ENCODE measurements around the gene SPTBN2. TPM values are rescaled to one million over a fixed set of nuclear protein-coding genes. Genes with fewer than 3 reads are reported as not detected.
A peak's percentile ranks its signal among the peaks of the same experiment; 100 is the strongest.

Gene SPTBN2
- total RNA-seq, 1 experiment from 2014 or later: 40.7 TPM

DNA sequence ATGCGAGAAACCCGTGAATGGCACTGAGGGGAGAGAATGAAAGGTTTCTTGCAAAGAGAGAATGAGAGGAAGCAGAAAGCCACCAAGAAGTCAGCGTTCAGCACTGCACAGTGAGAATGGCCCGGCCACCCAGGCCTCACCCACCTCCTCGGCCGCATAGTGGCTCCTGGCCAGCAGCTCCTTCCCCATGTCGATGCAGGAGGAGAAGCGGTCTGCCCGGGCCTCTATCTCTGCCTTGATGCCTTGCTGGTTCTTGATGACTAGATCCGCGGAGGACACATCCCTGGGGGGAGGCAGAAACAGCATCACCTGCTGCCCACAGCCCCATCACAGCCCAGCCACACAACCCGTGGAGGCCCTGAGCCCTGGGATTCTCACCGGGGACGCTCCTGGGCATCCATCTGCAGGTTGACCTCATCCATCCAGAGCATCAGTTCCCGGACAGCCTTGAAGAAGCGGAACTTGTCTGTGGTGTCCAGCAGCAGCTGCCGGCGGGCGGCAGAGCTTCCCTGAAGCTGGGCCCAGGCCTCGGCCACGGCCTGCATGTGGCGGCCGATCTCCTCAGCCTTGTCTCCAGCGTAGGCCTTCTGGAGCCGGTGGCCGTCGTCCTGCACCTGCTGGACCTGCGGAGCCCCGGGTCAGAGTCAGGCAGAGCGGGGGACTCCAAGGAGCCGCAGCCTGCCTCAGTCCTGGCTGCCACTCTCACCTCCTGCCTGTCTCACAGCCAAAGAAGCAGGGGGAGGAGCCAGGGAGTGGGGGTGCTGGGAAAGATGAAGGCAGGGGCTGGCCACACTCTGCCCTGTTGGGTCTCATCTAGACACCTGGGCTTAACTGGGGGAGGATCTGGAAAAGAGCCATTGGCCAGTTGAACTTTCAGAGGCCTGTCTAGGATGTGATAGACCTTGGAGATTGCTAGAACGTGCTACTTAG, 39.1 kb downstream of the SPTBN2 start (continued):
- no peak for TF ChIP-seq PRDM15 (CRISPR knock-in tag; IDR thresholded peaks at IDR 0.05)
- no peak for TF ChIP-seq JAZF1 (CRISPR knock-in tag; IDR thresholded peaks at IDR 0.05)
- TF ChIP-seq, protein P1, sequence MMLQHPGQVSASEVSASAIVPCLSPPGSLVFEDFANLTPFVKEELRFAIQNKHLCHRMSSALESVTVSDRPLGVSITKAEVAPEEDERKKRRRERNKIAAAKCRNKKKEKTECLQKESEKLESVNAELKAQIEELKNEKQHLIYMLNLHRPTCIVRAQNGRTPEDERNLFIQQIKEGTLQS (CRISPR knock-in tag; conservative IDR thresholded peaks at IDR 0.05): no peak
- no peak for TF ChIP-seq TEAD4 (CRISPR knock-in tag; IDR thresholded peaks at IDR 0.05)

DNA sequence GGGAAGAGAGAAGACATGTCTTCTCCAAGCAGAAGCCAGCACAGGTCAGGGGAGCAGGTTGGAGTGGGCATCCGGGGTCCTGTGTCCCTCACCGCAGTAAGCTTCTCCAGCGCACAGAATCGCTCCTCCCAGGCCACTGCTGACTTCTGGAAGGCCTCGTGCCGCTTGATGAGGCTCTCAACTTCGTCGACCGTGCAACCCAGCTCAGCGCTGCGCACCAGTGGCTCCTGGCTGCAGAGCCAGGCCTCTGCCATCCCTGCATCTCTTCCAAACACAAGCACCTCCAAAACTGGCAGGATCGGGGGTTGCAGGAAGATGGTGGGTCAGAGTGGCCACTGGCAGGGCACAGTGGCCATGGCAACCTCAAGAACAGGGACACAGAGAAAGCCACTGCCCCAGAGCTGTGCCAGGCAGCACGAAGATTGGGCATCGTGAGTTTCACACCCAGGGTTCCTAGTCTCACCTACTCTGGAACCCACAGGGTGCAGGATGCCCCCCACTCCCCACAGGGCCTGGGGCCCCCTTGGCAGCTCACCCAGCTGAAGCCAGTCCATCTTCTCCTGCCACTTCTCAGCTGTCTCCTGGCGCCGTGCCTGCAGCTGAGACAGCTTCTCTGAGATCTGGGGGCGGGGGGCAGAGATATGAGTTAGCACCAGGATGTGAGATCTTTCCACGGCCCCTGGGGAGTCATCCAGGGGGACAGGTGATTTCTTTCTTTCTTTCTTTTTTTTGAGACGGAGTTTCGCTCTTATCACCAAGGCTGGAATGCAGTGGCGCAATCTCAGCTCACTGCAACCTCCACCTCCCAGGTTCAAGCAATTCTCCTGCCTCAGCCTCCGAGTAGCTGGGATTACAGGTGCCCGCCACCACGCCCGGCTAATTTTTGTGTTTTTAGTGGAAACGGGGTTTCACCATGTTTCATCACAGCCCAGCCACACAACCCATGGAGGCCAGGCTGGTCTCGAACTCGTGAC, 40.2 kb downstream of the SPTBN2 start:
- no peak for TF ChIP-seq JAZF1 (CRISPR knock-in tag; IDR thresholded peaks at IDR 0.05)
- TF ChIP-seq USF2 (CRISPR knock-in tag; IDR thresholded peaks at IDR 0.05): no peak
- Mint-ChIP-seq H3K4me1 (no peaks in the 10 kb centered on the region), H3K4me3 (no peak overlapping the region), H3K27ac (0 out of 2 replicates have a peak overlapping the region, but pooled peaks have one; percentile 28), H3K36me3 (peaks cover 12% of the 10 kb centered on the region; the same call in 1 of the 2 replicates), H3K9me3 (no peaks in the 10 kb centered on the region), H3K27me3 (ENCODE audit: low read depth) (no peaks in the 10 kb centered on the region)
- DNase-seq (ENCODE audit: low spot score) (no peak), ATAC-seq (no peak)
- ChIA-PET POLR2A (interaction anchor here (0.6 to 1.0 kb wide), 3 partner anchors 11 to 209 kb away, joined by 3 read pairs; partner anchors contain the start of genes DPP3 and RBM4B), CTCF (interaction anchor here (1.1 to 1.8 kb wide), 3 partner anchors 10 to 163 kb away, joined by 3 to 6 read pairs (median 5); no protein-coding TSS in a partner anchor)

- ChIA-PET POLR2A (interaction anchor here (0.8 to 1.0 kb wide), 2 partner anchors 10 to 208 kb away, joined by 3 read pairs; partner anchors contain the start of genes DPP3 and RBM4B), CTCF (interaction anchor here (1.1 to 1.8 kb wide), 3 partner anchors 9 to 164 kb away, joined by 3 to 6 read pairs (median 5); no protein-coding TSS in a partner anchor)
- no peak overlapping the region for H3K4me3 Mint-ChIP-seq
- DNase-seq (ENCODE audit: low spot score) (no peak), ATAC-seq (no peak)
- no peak for TF ChIP-seq NFATC4 (CRISPR knock-in tag; IDR thresholded peaks at IDR 0.05)
- TF ChIP-seq SP1 (CRISPR knock-in tag; conservative IDR thresholded peaks at IDR 0.05): no peak
- TF ChIP-seq ZNF317 (CRISPR knock-in tag; IDR thresholded peaks at IDR 0.05; ENCODE audit: borderline replicate concordance, low read depth): no peak
- no peak for TF ChIP-seq AFF4 (CRISPR knock-in tag; IDR thresholded peaks at IDR 0.05; ENCODE audit: borderline replicate concordance)
- no peak for TF ChIP-seq ZBTB21 (CRISPR knock-in tag; IDR thresholded peaks at IDR 0.05; ENCODE audit: borderline replicate concordance)
- TF ChIP-seq ELF4 (CRISPR knock-in tag; IDR thresholded peaks at IDR 0.05; ENCODE audit: low read depth): no peak
- no peak for TF ChIP-seq ZNF121 (CRISPR knock-in tag; IDR thresholded peaks at IDR 0.05)
- TF ChIP-seq ATF1 (CRISPR knock-in tag; IDR thresholded peaks at IDR 0.05): no peak
- TF ChIP-seq JUN (CRISPR knock-in tag; IDR thresholded peaks at IDR 0.05): no peak
- TF ChIP-seq, protein P2, sequence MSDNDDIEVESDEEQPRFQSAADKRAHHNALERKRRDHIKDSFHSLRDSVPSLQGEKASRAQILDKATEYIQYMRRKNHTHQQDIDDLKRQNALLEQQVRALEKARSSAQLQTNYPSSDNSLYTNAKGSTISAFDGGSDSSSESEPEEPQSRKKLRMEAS (CRISPR knock-in tag; IDR thresholded peaks at IDR 0.05): no peak
- H3K36me3 Mint-ChIP-seq: peaks cover 12% of the 10 kb centered on the region; the same call in 1 of the 2 replicates
- H3K4me1 Mint-ChIP-seq: peaks cover 5% of the 10 kb centered on the region
- no peaks in the 10 kb centered on the region for H3K9me3 Mint-ChIP-seq
- H3K27ac Mint-ChIP-seq: no peak overlapping the region
- no peaks in the 10 kb centered on the region for H3K27me3 Mint-ChIP-seq (ENCODE audit: low read depth)
Measured at GRCh38 chr11:66687831-66688281, 41.2 kb downstream of the SPTBN2 start.

Measured in WTC11 (cell line).